Loucy (cell line): Measurements from ENCODE around the gene ZKSCAN8.

Experiments used
- EZH2phosphoT487 ChIP-seq: fragments of 200-600 bp; IDR thresholded peaks from 2 replicates; pipeline ENCODE4 v1.6.1; 2018; ENCODE audit warnings: antibody characterized with exemption, mild to moderate bottlenecking, moderate library complexity, borderline replicate concordance
- TF ChIP-seq, protein P1 (sequence below): fragments of 200-600 bp; sonication (generic); conservative IDR thresholded peaks from 2 replicates; pipeline ENCODE4 v1.5.1; 2014; ENCODE audit warnings: mild to moderate bottlenecking, antibody characterized with exemption, low read length

DNA sequence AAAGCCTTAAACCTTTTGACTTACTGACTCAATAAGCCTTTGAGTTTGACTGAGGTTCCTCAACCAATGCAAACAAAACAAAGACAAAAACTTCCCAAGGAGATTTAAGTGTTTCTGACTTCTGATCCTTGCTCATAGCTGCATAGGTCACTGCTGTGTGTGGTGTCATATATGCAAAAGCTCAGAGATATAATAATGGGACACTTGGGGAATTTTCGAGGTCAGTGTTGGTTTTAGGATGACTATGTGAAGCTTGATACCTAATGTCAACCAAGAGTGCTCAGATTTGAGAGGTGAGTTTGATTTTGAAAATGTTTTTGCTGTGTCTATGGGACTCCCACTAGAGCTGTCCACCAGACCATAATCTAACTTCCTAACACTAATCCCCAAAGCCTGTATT, 26.2 kb downstream of the ZKSCAN8 start:
- TF ChIP-seq, protein P1, sequence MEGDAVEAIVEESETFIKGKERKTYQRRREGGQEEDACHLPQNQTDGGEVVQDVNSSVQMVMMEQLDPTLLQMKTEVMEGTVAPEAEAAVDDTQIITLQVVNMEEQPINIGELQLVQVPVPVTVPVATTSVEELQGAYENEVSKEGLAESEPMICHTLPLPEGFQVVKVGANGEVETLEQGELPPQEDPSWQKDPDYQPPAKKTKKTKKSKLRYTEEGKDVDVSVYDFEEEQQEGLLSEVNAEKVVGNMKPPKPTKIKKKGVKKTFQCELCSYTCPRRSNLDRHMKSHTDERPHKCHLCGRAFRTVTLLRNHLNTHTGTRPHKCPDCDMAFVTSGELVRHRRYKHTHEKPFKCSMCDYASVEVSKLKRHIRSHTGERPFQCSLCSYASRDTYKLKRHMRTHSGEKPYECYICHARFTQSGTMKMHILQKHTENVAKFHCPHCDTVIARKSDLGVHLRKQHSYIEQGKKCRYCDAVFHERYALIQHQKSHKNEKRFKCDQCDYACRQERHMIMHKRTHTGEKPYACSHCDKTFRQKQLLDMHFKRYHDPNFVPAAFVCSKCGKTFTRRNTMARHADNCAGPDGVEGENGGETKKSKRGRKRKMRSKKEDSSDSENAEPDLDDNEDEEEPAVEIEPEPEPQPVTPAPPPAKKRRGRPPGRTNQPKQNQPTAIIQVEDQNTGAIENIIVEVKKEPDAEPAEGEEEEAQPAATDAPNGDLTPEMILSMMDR = no peak
- no peak for TF ChIP-seq EZH2phosphoT487
